HepG2 (cell line): ENCODE results near the gene HEPACAM2. TPM values are rescaled to one million over a fixed set of nuclear protein-coding genes. Genes with fewer than 3 reads are reported as not detected.

Experiments used
- ATAC-seq: fragments of 200-7000 bp; cut with Tn5 transposase; 3 replicates; pipeline ENCODE4 v1.9.1; 2020; ENCODE audit warnings: mild to moderate bottlenecking, moderate library complexity
- BruUV-seq: library from RNA; stranded (reverse); fragments of 400-500 nt; replicated peaks from 2 replicates; lab custom pipeline; 2021; lab: Mats Ljungman, UMichigan
- CTCF ChIA-PET: fragments of 300-600 bp; formaldehyde crosslinking; extraction: SDS; loops from one replicate; lab custom pipeline; 2021; ENCODE audit warnings: low total read pairs, inconsistent platforms, low intra/inter-chr PET ratio; lab: Yijun Ruan, JAX
- POLR2A ChIA-PET: fragments of 350-600 bp; sonication (Branson Sonifier 250); formaldehyde crosslinking; loops from one replicate; lab custom pipeline; 2020; ENCODE audit warnings: antibody characterized with exemption, inconsistent platforms; lab: Yijun Ruan, JAX
- DNase-seq: peaks from one replicate; pipeline ENCODE4 v3.0.0-alpha.2; 2015; ENCODE audit warnings: low spot score
- FAIRE-seq: peaks from 3 replicates; lab custom pipeline; 2011; peaks lifted over from hg19 to GRCh38; lab: Jason Lieb, UNC
- H2AFZ ChIP-seq: one replicate; pipeline ENCODE4 v1.6.1; 2011; ENCODE audit warnings: low read length, inconsistent platforms
- H3K27ac ChIP-seq: fragments of 300-600 bp; 3 replicates; pipeline ENCODE4 v1.8.0; 2011; ENCODE audit warnings: mixed run types, mild to moderate bottlenecking, mixed read lengths, low read length, inconsistent platforms; ENCODE audit not compliant: insufficient read depth; ENCODE audit errors: extremely low read length
- H3K27me3 ChIP-seq, 2 experiments: fragments of 200-600 bp in 1 of 2; 2 replicates in 1 of 2; 3 replicates in 1 of 2; pipeline versions ENCODE4 v1.6.0 to v1.8.0; 2011; ENCODE audit warnings: low read length in 2 of 2, mild to moderate bottlenecking in 2 of 2, moderate library complexity in 2 of 2, inconsistent platforms in 1 of 2; ENCODE audit not compliant: insufficient read depth in 2 of 2, control insufficient read depth in 1 of 2
- H3K36me3 ChIP-seq, 2 experiments: fragments of 200-600 bp in 1 of 2; replicated peaks in 1 of 2; 2 replicates in 1 of 2; 3 replicates in 1 of 2; pipeline versions ENCODE4 v1.5.1 to v1.8.0; 2011; ENCODE audit warnings: low read length in 2 of 2, inconsistent platforms in 1 of 2; ENCODE audit not compliant: insufficient read depth in 2 of 2, control insufficient read depth in 1 of 2
- H3K4me1 ChIP-seq: 2 replicates; pipeline ENCODE4 v1.5.1; 2012; ENCODE audit warnings: low read length, inconsistent platforms; ENCODE audit not compliant: insufficient read depth
- H3K4me2 ChIP-seq: 2 replicates; pipeline ENCODE4 v1.6.0; 2011; ENCODE audit warnings: low read depth, low read length, inconsistent platforms
- H3K4me3 ChIP-seq, 3 experiments: fragments of 200-600 bp in 1 of 3; sonication (generic), shearing (Covaris generic) in 1 of 3; replicated peaks in 1 of 3; 2 replicates each; pipeline ENCODE4 v1.5.1; 2011 to 2016; ENCODE audit warnings: low read length in 3 of 3, inconsistent platforms in 2 of 3, low read depth in 2 of 3, mild to moderate bottlenecking in 2 of 3, control low read depth in 1 of 3, mixed read lengths in 1 of 3; ENCODE audit not compliant: insufficient read depth in 1 of 3
- H3K79me2 ChIP-seq: one replicate; pipeline ENCODE4 v1.6.1; 2011; ENCODE audit warnings: low read length, inconsistent platforms; ENCODE audit not compliant: insufficient read depth
- H3K9ac ChIP-seq: 2 replicates; pipeline ENCODE4 v1.6.0; 2011; ENCODE audit warnings: mild to moderate bottlenecking, low read depth, low read length, inconsistent platforms; ENCODE audit not compliant: insufficient read depth
- H3K9me3 ChIP-seq: 2 replicates; pipeline ENCODE4 v1.5.1; 2012; ENCODE audit warnings: mild to moderate bottlenecking, low read length
- H4K20me1 ChIP-seq: 2 replicates; pipeline ENCODE4 v1.6.0; 2011; ENCODE audit warnings: inconsistent platforms, mild to moderate bottlenecking, low read length, moderate library complexity; ENCODE audit not compliant: insufficient read depth
- BRCA1 ChIP-seq: sonication (generic); formaldehyde crosslinking; IDR thresholded peaks from 2 replicates; pipeline ENCODE4 v1.4.0; 2020; ENCODE audit warnings: missing genetic modification reagents
- FOXA1 ChIP-seq, 2 experiments: fragments of 450-650 bp in 1 of 2; sonication (generic) in 1 of 2; formaldehyde crosslinking in 1 of 2; IDR thresholded peaks; 2 replicates each; pipeline versions ENCODE4 v1.4.0 to v1.6.1; 2016 to 2020; ENCODE audit warnings: missing genetic modification reagents in 1 of 2
- NR2F1 ChIP-seq, 2 experiments: fragments of 450-650 bp in 1 of 2; formaldehyde crosslinking in 1 of 2; IDR thresholded peaks; 2 replicates each; pipeline versions ENCODE4 v1.5.0 to v1.6.1; 2016 to 2020; ENCODE audit warnings: mild to moderate bottlenecking in 1 of 2, missing compliant biosample characterization in 1 of 2, missing genetic modification reagents in 1 of 2, moderate library complexity in 1 of 2
- SCMH1 ChIP-seq: sonication (generic); formaldehyde crosslinking; IDR thresholded peaks from 2 replicates; pipeline ENCODE4 v1.9.0; 2021; ENCODE audit warnings: missing genetic modification reagents, mild to moderate bottlenecking, borderline replicate concordance
- TBL1XR1 ChIP-seq: fragments of 150-350 bp; IDR thresholded peaks from 2 replicates; pipeline ENCODE4 v1.6.1; 2014; ENCODE audit warnings: borderline replicate concordance, low read length; ENCODE audit not compliant: partially characterized antibody
- ZNF569 ChIP-seq: sonication (generic); formaldehyde crosslinking; IDR thresholded peaks from 2 replicates; pipeline ENCODE4 v1.5.0; 2020; ENCODE audit warnings: mild to moderate bottlenecking, missing genetic modification reagents, moderate library complexity, borderline replicate concordance
- WGBS: methylation state at CpG from one replicate; pipeline ENCODE4 v1.1.6; 2017; ENCODE audit warnings: low lambda C conversion rate; 5-methylcytosine and 5-hydroxymethylcytosine counted together
- in situ Hi-C: cut with HindIII; loops from 2 replicates; pipeline ENCODE4 v1.10.0; 2017; ENCODE audit warnings: low pct_unique_long_range_greater_than_20kb; ENCODE audit not compliant: extremely low pct_ligation_motif_present
- intact Hi-C: fragments of 100-400 bp; cut with micrococcal nuclease; formaldehyde crosslinking; loops from one replicate; pipeline ENCODE4 v1.10.0; 2022; ENCODE audit not compliant: unreplicated experiment
- polyA plus RNA-seq, 8 experiments: library from polyadenylated mRNA; depleted of rRNA in 3 of 8; stranded (reverse) in 7 of 8; unstranded in 1 of 8; fragments of >200 nt; fragmentation: Illumina TruSeq in 4 of 8; extraction: Trizol in 4 of 8; gene quantifications; 2 replicates each; pipeline versions ENCODE4 v1.2.1 to v1.2.3, GENCODE V29; 2011 to 2016; ENCODE audit warnings: low read depth in 4 of 8, missing spikeins in 1 of 8, mixed read lengths in 1 of 8; ENCODE audit not compliant: insufficient read depth in 1 of 8
- total RNA-seq, 5 experiments: library from RNA; depleted of rRNA; stranded (reverse); fragments of >200 nt; fragmentation: Illumina TruSeq; extraction: Trizol; gene quantifications; 2 replicates each; pipeline ENCODE4 v1.2.3, GENCODE V29; 2016; ENCODE audit warnings: low read depth in 1 of 5
- TF ChIP-seq, protein P1 (sequence below): sonication (generic); formaldehyde crosslinking; IDR thresholded peaks from 2 replicates; pipeline ENCODE4 v1.4.0; 2020; ENCODE audit warnings: missing genetic modification reagents
- TF ChIP-seq, protein P2 (sequence below): sonication (generic); formaldehyde crosslinking; IDR thresholded peaks from 2 replicates; pipeline ENCODE4 v1.4.0; 2020; ENCODE audit warnings: mild to moderate bottlenecking, missing genetic modification reagents

HEPACAM2 gene
- total and polyA plus RNA-seq, 2 of the 13 experiments (the other 11 are each of a cell fraction or from before 2014, with no cell fraction given), result not detected

DNA sequence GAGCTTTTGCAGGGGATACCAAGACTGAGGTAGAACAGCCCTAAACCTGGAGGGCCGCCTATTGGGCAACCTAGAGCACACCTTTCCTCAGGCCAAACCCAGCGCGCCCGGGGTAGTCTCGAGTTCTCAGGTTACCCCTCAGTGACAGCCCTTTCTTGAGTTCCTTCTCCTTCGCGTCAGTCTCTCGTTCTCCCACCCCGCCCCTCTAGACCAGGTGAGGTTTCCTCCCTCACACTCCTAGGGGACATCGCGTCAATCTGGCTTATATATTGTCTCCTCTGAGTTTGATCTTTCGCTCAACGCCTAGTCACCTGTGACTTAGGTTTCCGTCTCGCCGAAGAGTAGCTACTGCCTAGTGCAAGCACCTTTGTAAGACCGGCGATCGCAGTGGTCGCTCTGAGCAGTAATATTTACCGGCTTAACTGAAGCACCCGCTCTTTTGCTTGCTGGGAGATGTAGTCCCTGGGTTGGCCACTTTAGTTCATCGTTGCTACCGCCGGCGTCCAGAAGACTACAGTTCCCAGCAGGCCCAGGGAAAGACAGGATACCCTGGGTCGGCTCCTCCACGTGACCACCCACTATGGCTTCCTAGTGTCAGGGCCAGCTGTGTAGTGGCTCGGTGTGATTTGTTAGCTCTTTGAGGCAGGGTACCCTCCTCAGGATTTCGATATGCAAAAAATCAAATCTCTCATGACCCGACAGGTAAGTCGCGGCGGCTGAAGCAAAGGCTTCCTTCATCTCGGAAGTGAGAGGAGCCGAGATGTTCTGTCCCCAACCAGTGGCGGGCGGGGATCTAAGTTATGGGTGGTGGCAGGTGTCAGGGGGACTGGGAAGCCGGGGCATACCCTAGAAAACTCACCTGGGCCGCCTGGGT, 5.8 kb upstream of the HEPACAM2 start, which contains the start of gene VPS50 (continued):
- TF ChIP-seq, protein P1, sequence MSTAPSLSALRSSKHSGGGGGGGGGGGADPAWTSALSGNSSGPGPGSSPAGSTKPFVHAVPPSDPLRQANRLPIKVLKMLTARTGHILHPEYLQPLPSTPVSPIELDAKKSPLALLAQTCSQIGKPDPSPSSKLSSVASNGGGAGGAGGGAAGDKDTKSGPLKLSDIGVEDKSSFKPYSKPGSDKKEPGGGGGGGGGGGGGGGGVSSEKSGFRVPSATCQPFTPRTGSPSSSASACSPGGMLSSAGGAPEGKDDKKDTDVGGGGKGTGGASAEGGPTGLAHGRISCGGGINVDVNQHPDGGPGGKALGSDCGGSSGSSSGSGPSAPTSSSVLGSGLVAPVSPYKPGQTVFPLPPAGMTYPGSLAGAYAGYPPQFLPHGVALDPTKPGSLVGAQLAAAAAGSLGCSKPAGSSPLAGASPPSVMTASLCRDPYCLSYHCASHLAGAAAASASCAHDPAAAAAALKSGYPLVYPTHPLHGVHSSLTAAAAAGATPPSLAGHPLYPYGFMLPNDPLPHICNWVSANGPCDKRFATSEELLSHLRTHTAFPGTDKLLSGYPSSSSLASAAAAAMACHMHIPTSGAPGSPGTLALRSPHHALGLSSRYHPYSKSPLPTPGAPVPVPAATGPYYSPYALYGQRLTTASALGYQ (CRISPR knock-in tag), result no peak
- no peak for TF ChIP-seq BRCA1 (CRISPR knock-in tag)
- TF ChIP-seq, protein P2, sequence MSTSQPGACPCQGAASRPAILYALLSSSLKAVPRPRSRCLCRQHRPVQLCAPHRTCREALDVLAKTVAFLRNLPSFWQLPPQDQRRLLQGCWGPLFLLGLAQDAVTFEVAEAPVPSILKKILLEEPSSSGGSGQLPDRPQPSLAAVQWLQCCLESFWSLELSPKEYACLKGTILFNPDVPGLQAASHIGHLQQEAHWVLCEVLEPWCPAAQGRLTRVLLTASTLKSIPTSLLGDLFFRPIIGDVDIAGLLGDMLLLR, result peak; percentile 49; the same call in 1 of the 2 replicates
- TF ChIP-seq FOXA1 (IDR thresholded peaks at IDR 0.05), result no peak
- no peak for TF ChIP-seq FOXA1 (CRISPR knock-in tag; IDR thresholded peaks at IDR 0.05)
- TF ChIP-seq TBL1XR1, result peak; percentile 51
- TF ChIP-seq SCMH1, result no peak

DNA sequence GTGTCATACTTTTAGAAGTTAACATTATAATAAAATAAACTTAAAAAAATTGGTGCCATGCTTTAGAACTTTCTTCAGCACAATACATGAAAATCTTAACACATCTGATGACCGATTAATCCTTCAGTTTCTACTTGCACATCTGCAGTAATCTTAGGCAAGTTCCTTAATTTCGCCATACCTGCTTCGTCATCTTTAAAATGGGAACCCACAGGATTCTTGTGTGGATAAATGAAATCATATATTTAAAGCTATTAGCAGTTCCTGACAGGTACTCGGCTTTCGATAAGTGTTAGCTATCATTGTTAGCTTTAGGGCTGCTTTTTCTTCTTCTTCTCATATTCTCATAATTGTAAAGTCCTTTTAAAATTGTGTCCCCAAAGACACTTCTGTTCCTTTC, 5.0 kb upstream of the HEPACAM2 start:
- H3K9me3 ChIP-seq, result no peaks in the 10 kb centered on the region
- intact Hi-C loops (no loop called here), in situ Hi-C loops (no loop called here)
- H3K27me3 ChIP-seq, result no peaks in the 10 kb centered on the region; a peak in 1 of 5 replicates
- WGBS, result 8% methylated on average over 5 of the region's 5 CpGs
- FAIRE-seq, result no peak
- no peak for DNase-seq
- H3K4me1 ChIP-seq, result peaks cover 15% of the 10 kb centered on the region
- POLR2A ChIA-PET, result interaction anchor here (1.0 kb wide), 1 partner anchor 113 kb away, joined by 3 read pairs; the partner anchor contains the start of gene SAMD9
- peaks cover 19% of the 10 kb centered on the region for H3K79me2 ChIP-seq
- H3K36me3 ChIP-seq, result no peaks in the 10 kb centered on the region
- H3K4me3 ChIP-seq, result peak overlapping the region; percentile 70 to 100 (median 80)
- CTCF ChIA-PET, result no interaction called here
- H4K20me1 ChIP-seq, result no peaks in the 10 kb centered on the region; the same call in 1 of the 2 replicates
- TF ChIP-seq NR2F1 (CRISPR knock-in tag; IDR thresholded peaks at IDR 0.05), result 0 out of 4 replicates have a peak, but pooled peaks of 1 of the 2 experiments have one; percentile 10
- TF ChIP-seq ZNF569 (CRISPR knock-in tag), result no peak
- peak overlapping the region; percentile 85 for H3K4me2 ChIP-seq
- BruUV-seq, result no TSS peak
- peak overlapping the region; percentile 68 for H3K27ac ChIP-seq
- peak overlapping the region; percentile 94 for H2AFZ ChIP-seq
- H3K9ac ChIP-seq, result peak overlapping the region; percentile 78
- ATAC-seq, result no peak
